ENCODE results near the gene TEKT2. TPM values are rescaled to one million over a fixed set of nuclear protein-coding genes. Genes with fewer than 3 reads are reported as not detected.

TEKT2 gene
- total RNA-seq, 1 experiment from 2014 or later = 0.20 TPM

DNA sequence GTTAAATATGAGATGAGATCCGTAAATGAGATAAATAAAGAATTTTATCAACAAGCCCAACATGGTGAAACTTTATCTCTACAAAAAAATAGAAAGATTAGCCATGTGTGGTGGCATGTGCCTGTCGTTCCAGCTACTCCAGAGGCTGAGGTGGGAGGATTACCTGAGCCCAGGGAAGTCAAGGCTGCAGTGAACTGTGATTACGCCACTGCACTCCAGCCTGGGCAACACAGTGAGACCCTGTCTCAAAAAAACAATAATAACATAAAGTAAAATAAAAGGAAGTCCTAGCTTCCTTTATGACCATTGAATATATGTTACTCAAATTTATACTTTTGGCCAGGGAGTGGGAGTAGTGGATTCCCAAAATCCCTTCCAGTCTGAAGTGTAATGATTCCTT lies 48.7 kb upstream of the TEKT2 start:
- H4K91ac ChIP-seq (ENCODE audit: insufficient read length, low read depth, low read length) = no peak overlapping the region
- H3K56ac ChIP-seq (ENCODE audit: insufficient read length, low read depth, low read length) = no peak overlapping the region
- no peak overlapping the region for H3K4me2 ChIP-seq (ENCODE audit: insufficient read depth, insufficient read length, low read length)
- H3K27ac ChIP-seq (ENCODE audit: insufficient read length, low read depth, low read length) = no peak overlapping the region
- H4K20me1 ChIP-seq (ENCODE audit: control insufficient read depth, insufficient read depth, insufficient read length) = no peaks in the 10 kb centered on the region
- DNase-seq = no peak
- no peak overlapping the region for H3K27ac Mint-ChIP-seq
- H3K9ac ChIP-seq (ENCODE audit: extremely low read depth, insufficient read length, low read length) = no peak overlapping the region
- TF ChIP-seq, protein P1, sequence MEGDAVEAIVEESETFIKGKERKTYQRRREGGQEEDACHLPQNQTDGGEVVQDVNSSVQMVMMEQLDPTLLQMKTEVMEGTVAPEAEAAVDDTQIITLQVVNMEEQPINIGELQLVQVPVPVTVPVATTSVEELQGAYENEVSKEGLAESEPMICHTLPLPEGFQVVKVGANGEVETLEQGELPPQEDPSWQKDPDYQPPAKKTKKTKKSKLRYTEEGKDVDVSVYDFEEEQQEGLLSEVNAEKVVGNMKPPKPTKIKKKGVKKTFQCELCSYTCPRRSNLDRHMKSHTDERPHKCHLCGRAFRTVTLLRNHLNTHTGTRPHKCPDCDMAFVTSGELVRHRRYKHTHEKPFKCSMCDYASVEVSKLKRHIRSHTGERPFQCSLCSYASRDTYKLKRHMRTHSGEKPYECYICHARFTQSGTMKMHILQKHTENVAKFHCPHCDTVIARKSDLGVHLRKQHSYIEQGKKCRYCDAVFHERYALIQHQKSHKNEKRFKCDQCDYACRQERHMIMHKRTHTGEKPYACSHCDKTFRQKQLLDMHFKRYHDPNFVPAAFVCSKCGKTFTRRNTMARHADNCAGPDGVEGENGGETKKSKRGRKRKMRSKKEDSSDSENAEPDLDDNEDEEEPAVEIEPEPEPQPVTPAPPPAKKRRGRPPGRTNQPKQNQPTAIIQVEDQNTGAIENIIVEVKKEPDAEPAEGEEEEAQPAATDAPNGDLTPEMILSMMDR (conservative IDR thresholded peaks at IDR 0.05) = no peak
- WGBS (ENCODE audit: extremely low coverage, insufficient read length, low lambda C conversion rate) = no CpG with 5 or more reads among the region's 3 CpGs
- H3K4me1 ChIP-seq (ENCODE audit: insufficient read depth, low read length) = no peaks in the 10 kb centered on the region
- no peak overlapping the region for H3K18ac ChIP-seq (ENCODE audit: insufficient read length, low read depth, low read length)
- H3K9me3 Mint-ChIP-seq = no peaks in the 10 kb centered on the region
- H2BK15ac ChIP-seq (ENCODE audit: low read depth, low read length) = no peak overlapping the region
- H2BK12ac ChIP-seq (ENCODE audit: insufficient read length, low read depth, low read length) = no peak overlapping the region
- no peaks in the 10 kb centered on the region for H3K79me1 ChIP-seq (ENCODE audit: insufficient read depth, low read depth, low read length, poor library complexity, severe bottlenecking)
- no peaks in the 10 kb centered on the region for H3K27me3 ChIP-seq (ENCODE audit: insufficient read depth, low read length)
- no peaks in the 10 kb centered on the region for H3K4me1 Mint-ChIP-seq
- no peaks in the 10 kb centered on the region for H3K27me3 Mint-ChIP-seq (ENCODE audit: low read depth)
- no peaks in the 10 kb centered on the region for H3K79me2 ChIP-seq (ENCODE audit: insufficient read depth, low read length)
- H3K9me3 ChIP-seq (ENCODE audit: control insufficient read depth, low read depth, low read length) = no peaks in the 10 kb centered on the region
- no peak overlapping the region for H2BK120ac ChIP-seq (ENCODE audit: low read depth, low read length, poor library complexity, severe bottlenecking)
- H2AK5ac ChIP-seq (ENCODE audit: insufficient read length, low read length) = no peak overlapping the region
- H3K23me2 ChIP-seq (ENCODE audit: insufficient read length, low read depth, low read length, poor library complexity, severe bottlenecking) = no peaks in the 10 kb centered on the region
- H3K36me3 Mint-ChIP-seq (ENCODE audit: insufficient read depth in 1 of 3, low read depth in 3 of 3) = peaks cover 9 to 31% (median 28%) of the 10 kb centered on the region in 3 experiments; a peak in 6 of 7 replicates
- H2BK20ac ChIP-seq (ENCODE audit: low read depth, low read length, poor library complexity, severe bottlenecking) = no peak overlapping the region
- H4K5ac ChIP-seq (ENCODE audit: insufficient read length, low read depth, low read length) = no peak overlapping the region
- H3K23ac ChIP-seq (ENCODE audit: insufficient read length, low read depth, low read length) = no peak overlapping the region
- no peak overlapping the region for H2AFZ ChIP-seq (ENCODE audit: low read length)
- H3K4ac ChIP-seq (ENCODE audit: low read depth, low read length) = no peak overlapping the region
- no peak overlapping the region for H2BK5ac ChIP-seq (ENCODE audit: insufficient read length, low read length)
- H3K4me3 Mint-ChIP-seq = no peak overlapping the region
- H3K14ac ChIP-seq (ENCODE audit: insufficient read depth, low read length) = no peak overlapping the region
- no peak overlapping the region for H4K8ac ChIP-seq (replicated peaks; ENCODE audit: insufficient read length, low read depth, low read length)
- no peak overlapping the region for H3T11ph ChIP-seq (ENCODE audit: low read length)

All from H9 (cell line).